Measurements from ENCODE around the gene B3GNT2. TPM values are rescaled to one million over a fixed set of nuclear protein-coding genes. Genes with fewer than 3 reads are reported as not detected.
A peak's percentile ranks its signal among the peaks of the same experiment; 100 is the strongest.
"Not testable (repeated sequence)": the region's sequence is repeated elsewhere in the genome, so short reads cannot be mapped to it uniquely, and the experiment has no call there.

B3GNT2 gene
- total RNA-seq, 2 donors from 2014 or later = 27.6 to 49.5 TPM

DNA sequence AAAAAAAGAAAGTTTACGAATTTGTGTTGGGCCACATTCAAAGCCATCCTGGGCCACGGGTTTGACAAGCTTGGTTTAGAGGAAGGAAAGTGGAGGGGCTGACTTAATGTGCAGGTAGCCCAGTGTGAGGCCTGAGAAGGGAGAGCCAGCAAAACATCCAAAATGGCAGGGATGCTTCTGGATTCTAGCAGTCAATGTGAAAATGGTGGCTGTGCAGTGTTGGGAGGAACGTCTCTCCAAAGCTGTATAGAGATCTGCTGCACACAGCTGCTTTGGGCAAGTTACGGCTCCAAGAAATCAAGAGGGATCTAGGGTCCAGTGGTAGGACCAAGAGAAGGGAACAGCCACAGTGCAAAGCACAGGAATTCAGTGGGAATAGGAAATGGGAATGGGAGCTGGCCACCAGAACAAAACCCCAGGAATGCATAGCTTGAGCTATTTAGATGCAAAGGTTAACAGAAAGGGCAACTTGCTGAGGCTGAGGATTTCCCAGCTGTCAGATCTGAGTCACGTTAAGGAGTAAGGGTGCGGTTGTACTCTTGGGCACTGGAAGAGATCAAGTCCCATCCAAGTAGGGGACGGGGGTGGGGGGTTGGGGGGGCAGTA, 70.6 kb downstream of the B3GNT2 start:
- DNase-seq (no peak), ATAC-seq (no peak)
- intact Hi-C loops (cut with DNase I, micrococcal nuclease) = no loop called here

- DNase-seq (no peak), ATAC-seq (no peak)
- intact Hi-C loops (cut with DNase I, micrococcal nuclease) = no loop called here
These were observed 71.8 kb downstream of the B3GNT2 start for GRCh38 chr2:62267696-62268095.

DNA sequence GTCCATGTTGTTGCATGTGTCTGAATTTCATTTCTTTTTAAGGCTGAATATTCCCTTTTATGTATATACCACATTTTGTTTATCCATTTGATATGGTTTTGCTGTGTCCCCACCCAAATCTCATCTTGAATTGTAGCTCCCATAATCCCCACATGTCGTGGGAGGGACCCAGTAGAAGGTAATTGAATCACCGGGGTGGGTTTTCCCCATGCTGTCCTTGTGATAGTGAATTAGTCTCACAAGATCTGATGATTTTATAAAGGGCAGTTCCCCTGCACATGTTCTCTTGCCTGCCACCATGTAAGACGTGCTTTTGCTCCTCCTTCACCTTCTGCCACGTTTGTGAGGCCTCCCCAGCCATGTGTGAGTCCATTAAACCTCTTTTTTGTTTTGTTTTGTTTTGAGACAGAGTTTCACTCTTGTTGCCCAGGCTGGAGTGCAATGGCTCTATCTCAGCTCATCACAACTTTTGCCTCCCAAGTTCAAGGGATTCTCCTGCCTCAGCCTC, 72.8 kb downstream of the B3GNT2 start:
- DNase-seq; intact Hi-C loops (cut with DNase I, micrococcal nuclease); ATAC-seq: not testable (repeated sequence)

DNA sequence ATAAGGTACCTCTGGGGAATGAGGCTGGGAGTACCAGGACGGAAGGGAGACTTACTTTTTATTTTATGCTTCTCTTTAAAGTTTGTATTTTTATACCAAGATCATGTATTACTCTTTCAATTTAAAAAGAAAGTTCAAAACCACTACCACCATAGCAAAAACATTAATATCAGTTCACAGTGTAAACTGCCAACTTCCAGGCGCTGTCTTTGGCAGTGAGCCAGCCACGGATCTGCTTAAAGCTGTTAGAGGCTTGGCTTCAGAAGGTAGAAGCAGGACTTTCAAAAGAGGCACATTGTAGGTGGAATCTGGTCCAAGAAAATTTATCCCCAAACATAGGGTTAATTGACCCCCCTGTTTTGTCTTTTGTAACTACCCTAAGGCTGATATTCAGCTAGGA, 74.8 kb downstream of the B3GNT2 start:
- intact Hi-C loops (cut with DNase I, micrococcal nuclease) = no loop called here
- ATAC-seq = no peak

More for the DNA sequence above, 74.8 kb downstream of the B3GNT2 start:
- peak in 1 of 2 donors; percentile 64 for DNase-seq

Small RNAs within 50 kb of the gene (microRNA-seq; reads per million reads assigned to microRNA genes)
- gene MIR5192 = 0 reads per million in 2 donors

All from left colon (tissue), 2 donors.